Measurements from ENCODE around the gene PPM1H.
"Not testable (repeated sequence)": the region's sequence is repeated elsewhere in the genome, so short reads cannot be mapped to it uniquely, and the experiment has no call there.

PPM1H gene

GRCh38 chr12:62934799-62935674 lies at the start of gene PPM1H:
Gene PPM1H, minus strand, starts transcription at chr12:62935150. Its CDS starts 414 bp downstream, at chr12:62934736.
- DNase-seq (ENCODE audit: low read depth in 2 of 2), result peak; percentile 8 to 18

GRCh38 chr12:62983594-62983993 lies 48.6 kb upstream of the PPM1H start:
- DNase-seq (ENCODE audit: low read depth in 2 of 2), result no peak

GRCh38 chr12:62978768-62979167 lies 43.8 kb upstream of the PPM1H start:
- DNase-seq (ENCODE audit: low read depth in 2 of 2), result no peak

GRCh38 chr12:62977883-62978282 lies 42.9 kb upstream of the PPM1H start:
- no peak for DNase-seq (ENCODE audit: low read depth in 2 of 2)

- no peak for DNase-seq (ENCODE audit: low read depth in 2 of 2)
Observed at GRCh38 chr12:62977418-62977817, 42.5 kb upstream of the PPM1H start.

- DNase-seq (ENCODE audit: low read depth in 2 of 2), result no peak
Observed at GRCh38 chr12:62976110-62976662, 41.2 kb upstream of the PPM1H start.

- no peak for DNase-seq (ENCODE audit: low read depth in 2 of 2)
Observed at GRCh38 chr12:62971769-62972525, 37.0 kb upstream of the PPM1H start.

- DNase-seq (ENCODE audit: low read depth in 2 of 2), result no peak
Observed at GRCh38 chr12:62969695-62970094, 34.7 kb upstream of the PPM1H start.

- no peak for DNase-seq (ENCODE audit: low read depth in 2 of 2)
Observed at GRCh38 chr12:62967701-62968100, 32.8 kb upstream of the PPM1H start.

GRCh38 chr12:62966990-62967506 lies 32.1 kb upstream of the PPM1H start:
- no peak for DNase-seq (ENCODE audit: low read depth in 2 of 2)

- DNase-seq (ENCODE audit: low read depth in 2 of 2), result not testable (repeated sequence)
Observed at GRCh38 chr12:62966446-62966989, 31.6 kb upstream of the PPM1H start.

GRCh38 chr12:62965700-62966099 lies 30.8 kb upstream of the PPM1H start:
- not testable (repeated sequence) for DNase-seq (ENCODE audit: low read depth in 2 of 2)

GRCh38 chr12:62965242-62965641 lies 30.3 kb upstream of the PPM1H start:
- DNase-seq (ENCODE audit: low read depth in 2 of 2), result not testable (repeated sequence)

- no peak for DNase-seq (ENCODE audit: low read depth in 2 of 2)
Observed at GRCh38 chr12:62963486-62964041, 28.6 kb upstream of the PPM1H start.

- no peak for DNase-seq (ENCODE audit: low read depth in 2 of 2)
Observed at GRCh38 chr12:62960324-62960723, 25.4 kb upstream of the PPM1H start.

- no peak for DNase-seq (ENCODE audit: low read depth in 2 of 2)
Observed at GRCh38 chr12:62959745-62960144, 24.8 kb upstream of the PPM1H start.

GRCh38 chr12:62957233-62957953 lies 22.4 kb upstream of the PPM1H start:
- no peak for DNase-seq (ENCODE audit: low read depth in 2 of 2)

GRCh38 chr12:62955678-62956077 lies 20.7 kb upstream of the PPM1H start:
- DNase-seq (ENCODE audit: low read depth in 2 of 2), result no peak

GRCh38 chr12:62950317-62950716 lies 15.4 kb upstream of the PPM1H start:
- DNase-seq (ENCODE audit: low read depth in 2 of 2), result no peak

- no peak for DNase-seq (ENCODE audit: low read depth in 2 of 2)
Observed at GRCh38 chr12:62948123-62948522, 13.2 kb upstream of the PPM1H start.

GRCh38 chr12:62947364-62947763 lies 12.4 kb upstream of the PPM1H start:
- no peak for DNase-seq (ENCODE audit: low read depth in 2 of 2)

Measured in stimulated activated CD8-positive, alpha-beta memory T cell treated with anti-CD3 and anti-CD28 coated beads, Interleukin-2, amount 100 ng/mL, for 48 hours (primary cell).